RWPE2 (cell line): ENCODE results near the gene CD52.

Source experiments
- ATAC-seq: fragments of 200-7000 bp; cut with Tn5 transposase; 3 replicates; pipeline ENCODE4 v1.9.1; 2021; ENCODE audit warnings: low read depth
- DNase-seq: peaks from one replicate; pipeline ENCODE4 v3.0.0-alpha.2; 2020; ENCODE audit warnings: low spot score
- H3K27ac ChIP-seq: fragments of 450-650 bp; 2 replicates; pipeline ENCODE4 v1.5.1; 2017; ENCODE audit warnings: mild to moderate bottlenecking; ENCODE audit not compliant: poor library complexity, severe bottlenecking
- H3K27me3 ChIP-seq: fragments of 250-450 bp; sonication (Bioruptor Pico); 2 replicates; pipeline ENCODE4 v1.5.1; 2021; ENCODE audit warnings: mild to moderate bottlenecking, moderate library complexity; ENCODE audit not compliant: insufficient read depth, poor library complexity, severe bottlenecking
- H3K36me3 ChIP-seq: fragments of 250-450 bp; sonication (Bioruptor Pico); 2 replicates; pipeline ENCODE4 v1.5.1; 2020; ENCODE audit warnings: low read depth, mild to moderate bottlenecking, moderate library complexity
- H3K4me1 ChIP-seq: fragments of 250-450 bp; sonication (Bioruptor Pico); 2 replicates; pipeline ENCODE4 v1.5.1; 2021; ENCODE audit warnings: mild to moderate bottlenecking, moderate library complexity; ENCODE audit not compliant: insufficient read depth, poor library complexity, severe bottlenecking
- H3K4me3 ChIP-seq: fragments of 250-450 bp; sonication (Bioruptor Pico); 2 replicates; pipeline ENCODE4 v1.5.1; 2021; ENCODE audit warnings: mild to moderate bottlenecking, moderate library complexity; ENCODE audit not compliant: severe bottlenecking
- H3K9me3 ChIP-seq: fragments of 250-450 bp; sonication (Bioruptor Pico); 2 replicates; pipeline ENCODE4 v1.5.1; 2021; ENCODE audit warnings: mild to moderate bottlenecking, moderate library complexity; ENCODE audit not compliant: severe bottlenecking
- TF ChIP-seq, protein P1 (sequence below): fragments of 450-650 bp; IDR thresholded peaks from one replicate; pipeline ENCODE4 v1.5.1; 2017; ENCODE audit warnings: mild to moderate bottlenecking, moderate library complexity; ENCODE audit not compliant: poor library complexity, severe bottlenecking

The CD52 gene

DNA sequence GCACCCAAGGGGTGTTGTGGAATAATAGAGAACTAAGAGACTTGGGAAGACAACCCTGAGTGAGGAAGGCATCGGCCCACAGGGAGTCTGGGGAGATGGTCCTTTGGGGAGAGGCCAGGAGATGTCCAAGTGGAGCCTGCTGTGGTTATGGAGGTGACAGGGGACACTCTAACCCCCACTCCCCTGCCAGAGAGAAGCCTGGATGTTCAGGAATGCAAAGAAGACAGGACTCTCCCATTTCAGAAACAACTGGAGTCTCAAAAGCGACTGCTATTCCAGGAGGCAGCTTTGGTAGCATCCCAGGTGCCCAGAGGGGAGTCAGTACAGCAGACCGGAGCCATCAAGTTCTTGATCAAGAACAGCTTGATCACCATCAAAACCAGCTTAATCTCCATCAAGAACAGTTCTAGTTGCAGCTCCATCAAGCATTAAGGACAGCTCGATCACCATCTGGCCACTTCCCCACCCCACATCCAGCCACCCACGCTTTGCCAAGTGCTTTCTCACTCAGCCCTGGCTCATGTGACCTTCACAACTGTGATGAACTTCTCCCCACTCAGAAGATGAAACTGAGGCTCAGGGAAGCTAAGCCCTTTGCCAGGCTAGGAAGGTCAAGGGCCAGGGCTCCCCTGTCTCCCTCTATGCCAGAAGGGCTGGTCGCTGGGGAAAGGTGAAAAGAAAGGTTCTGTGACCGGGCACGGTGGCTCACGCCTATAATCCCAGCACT, 743 bp downstream of the CD52 start:
- peaks cover 24% of the 10 kb centered on the region for H3K36me3 ChIP-seq
- H3K4me3 ChIP-seq = no peak overlapping the region
- no peaks in the 10 kb centered on the region for H3K9me3 ChIP-seq
- ATAC-seq (no peak), DNase-seq (no peak)
- no peak overlapping the region for H3K27ac ChIP-seq
- no peaks in the 10 kb centered on the region for H3K27me3 ChIP-seq
- TF ChIP-seq, protein P1, sequence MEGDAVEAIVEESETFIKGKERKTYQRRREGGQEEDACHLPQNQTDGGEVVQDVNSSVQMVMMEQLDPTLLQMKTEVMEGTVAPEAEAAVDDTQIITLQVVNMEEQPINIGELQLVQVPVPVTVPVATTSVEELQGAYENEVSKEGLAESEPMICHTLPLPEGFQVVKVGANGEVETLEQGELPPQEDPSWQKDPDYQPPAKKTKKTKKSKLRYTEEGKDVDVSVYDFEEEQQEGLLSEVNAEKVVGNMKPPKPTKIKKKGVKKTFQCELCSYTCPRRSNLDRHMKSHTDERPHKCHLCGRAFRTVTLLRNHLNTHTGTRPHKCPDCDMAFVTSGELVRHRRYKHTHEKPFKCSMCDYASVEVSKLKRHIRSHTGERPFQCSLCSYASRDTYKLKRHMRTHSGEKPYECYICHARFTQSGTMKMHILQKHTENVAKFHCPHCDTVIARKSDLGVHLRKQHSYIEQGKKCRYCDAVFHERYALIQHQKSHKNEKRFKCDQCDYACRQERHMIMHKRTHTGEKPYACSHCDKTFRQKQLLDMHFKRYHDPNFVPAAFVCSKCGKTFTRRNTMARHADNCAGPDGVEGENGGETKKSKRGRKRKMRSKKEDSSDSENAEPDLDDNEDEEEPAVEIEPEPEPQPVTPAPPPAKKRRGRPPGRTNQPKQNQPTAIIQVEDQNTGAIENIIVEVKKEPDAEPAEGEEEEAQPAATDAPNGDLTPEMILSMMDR = no peak
- H3K4me1 ChIP-seq = no peaks in the 10 kb centered on the region

DNA sequence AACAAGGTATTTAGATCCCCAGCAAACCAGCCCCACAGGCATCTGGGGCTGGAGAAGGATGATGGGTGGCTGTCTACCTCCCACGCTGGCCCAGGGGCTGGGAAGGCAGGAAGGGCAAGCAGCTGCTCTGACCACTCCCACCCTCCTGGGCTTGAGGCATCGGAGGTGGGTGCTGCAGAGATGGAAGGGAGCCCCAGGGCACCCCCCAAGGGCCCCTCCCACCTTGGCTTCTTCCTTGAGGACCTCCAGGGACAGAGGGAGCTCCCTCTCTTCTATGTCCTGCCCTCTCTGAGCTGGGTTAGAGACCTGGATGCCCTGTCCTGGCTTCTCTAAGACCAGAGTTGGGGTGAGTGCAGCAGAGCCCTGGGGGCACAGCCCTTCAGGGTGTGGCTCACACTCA, 3.1 kb downstream of the CD52 start:
- Histone ChIP-seq H3K4me1 (no peaks in the 10 kb centered on the region), H3K36me3 (peaks cover 48% of the 10 kb centered on the region), H3K9me3 (no peaks in the 10 kb centered on the region), H3K27me3 (no peaks in the 10 kb centered on the region), H3K4me3 (no peak overlapping the region), H3K27ac (no peak overlapping the region)
- DNase-seq (no peak), ATAC-seq (peak; percentile 11; the same call in 1 of the 3 replicates)
- TF ChIP-seq, protein P1 = no peak

DNA sequence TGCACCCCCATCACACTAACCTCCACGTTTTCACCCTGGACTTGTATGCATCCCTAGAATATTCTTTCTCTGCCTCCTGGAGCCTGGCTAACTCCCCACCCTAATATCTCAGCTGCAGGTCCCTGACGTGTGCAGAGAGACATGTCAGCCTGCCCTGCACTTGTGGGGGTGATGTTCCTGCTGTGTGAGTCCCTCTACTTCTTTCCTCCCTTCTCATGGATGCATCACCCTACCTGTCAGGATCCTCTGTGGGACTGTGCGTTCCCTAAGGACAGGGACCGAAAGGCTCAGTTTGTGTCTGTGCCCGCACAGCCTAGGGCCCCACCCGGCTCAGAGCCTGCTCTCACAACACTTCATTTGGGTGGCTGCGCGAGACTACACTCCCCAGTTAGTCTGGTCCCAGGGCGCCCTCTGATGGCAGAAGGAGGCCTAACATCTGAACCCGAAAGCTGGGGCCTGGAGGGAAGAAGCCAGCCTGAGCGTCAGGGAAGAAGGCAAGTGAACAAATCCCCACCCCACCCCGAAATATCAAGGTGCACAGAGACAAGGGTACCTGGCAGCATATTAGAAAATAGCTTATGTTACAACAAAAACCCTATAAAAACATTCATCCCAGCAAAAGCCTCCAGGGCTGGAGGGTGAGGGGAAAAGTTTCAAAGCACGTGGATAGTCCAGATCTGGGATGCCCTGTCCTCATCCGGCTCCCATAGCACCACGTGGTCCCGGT, 3.7 kb downstream of the CD52 start:
- DNase-seq (no peak), ATAC-seq (peak; percentile 81)
- H3K9me3 ChIP-seq = no peaks in the 10 kb centered on the region
- H3K36me3 ChIP-seq = peaks cover 54% of the 10 kb centered on the region
- H3K4me3 ChIP-seq = no peak overlapping the region
- H3K27ac ChIP-seq = no peak overlapping the region
- H3K27me3 ChIP-seq = no peaks in the 10 kb centered on the region
- TF ChIP-seq, protein P1 = peak; percentile 85
- H3K4me1 ChIP-seq = no peaks in the 10 kb centered on the region

DNA sequence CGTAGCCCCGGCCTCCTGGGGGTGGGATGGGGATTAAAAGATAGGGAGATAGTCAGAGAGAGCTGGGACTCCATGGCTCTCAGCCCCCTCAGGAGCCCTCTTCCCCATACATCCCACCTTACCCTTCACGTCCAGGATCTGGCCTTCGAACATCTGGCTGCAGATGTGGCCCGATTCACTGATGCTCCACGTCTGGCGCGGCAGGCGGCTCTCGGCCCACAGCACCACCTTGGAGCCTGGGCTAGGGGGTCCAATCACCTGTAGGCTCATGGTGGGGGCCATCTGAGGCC, 4.2 kb downstream of the CD52 start:
- Histone ChIP-seq H3K4me1 (no peaks in the 10 kb centered on the region), H3K27ac (no peak overlapping the region), H3K36me3 (peaks cover 59% of the 10 kb centered on the region), H3K27me3 (no peaks in the 10 kb centered on the region), H3K4me3 (no peak overlapping the region), H3K9me3 (no peaks in the 10 kb centered on the region)
- ATAC-seq (no peak), DNase-seq (no peak)
- TF ChIP-seq, protein P1 = no peak

DNA sequence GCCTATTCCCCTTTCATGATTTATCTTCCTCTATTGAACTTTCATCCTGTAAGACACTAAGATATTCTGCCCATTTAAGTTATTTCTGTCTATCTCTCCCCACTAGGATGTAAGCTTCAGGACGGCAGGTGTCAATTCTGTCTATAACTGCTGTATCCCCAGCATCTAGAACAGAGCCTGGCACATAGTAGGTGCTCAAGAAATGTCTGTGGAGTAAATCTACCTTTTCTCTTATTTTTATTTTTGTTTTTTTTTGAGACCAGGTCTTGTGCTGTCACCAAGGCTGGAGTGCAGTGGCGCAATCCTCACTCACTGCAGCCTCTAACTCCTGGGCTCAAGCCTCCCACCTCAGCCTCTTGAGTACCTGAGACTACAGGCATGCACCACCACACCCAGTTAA, 5.6 kb downstream of the CD52 start:
- ATAC-seq (no peak), DNase-seq (no peak)
- H3K27ac ChIP-seq = no peak overlapping the region
- no peaks in the 10 kb centered on the region for H3K9me3 ChIP-seq
- no peaks in the 10 kb centered on the region for H3K27me3 ChIP-seq
- H3K4me3 ChIP-seq = no peak overlapping the region
- peaks cover 65% of the 10 kb centered on the region for H3K36me3 ChIP-seq
- peaks cover 7% of the 10 kb centered on the region for H3K4me1 ChIP-seq
- TF ChIP-seq, protein P1 = no peak
